GM12878 (cell line): ENCODE data around the gene PRKCQ.

ENCODE experiments used
- EP300 ChIP-seq, 2 experiments: fragments of 150-350 bp in 1 of 2; IDR thresholded peaks; 2 replicates each; pipeline ENCODE4 v1.6.1; 2011 to 2012; ENCODE audit warnings: low read depth in 2 of 2, low read length in 2 of 2, borderline replicate concordance in 1 of 2, improper control_type of control experiment in 1 of 2, inconsistent platforms in 1 of 2; ENCODE audit not compliant: control insufficient read depth in 1 of 2
- GABPA ChIP-seq: IDR thresholded peaks from 2 replicates; pipeline ENCODE4 v1.6.1; 2014; ENCODE audit warnings: antibody characterized with exemption, low read depth, mild to moderate bottlenecking, inconsistent platforms
- GATAD2B ChIP-seq: fragments of 450-650 bp; conservative IDR thresholded peaks from 2 replicates; pipeline ENCODE4 v1.6.1; 2017; ENCODE audit warnings: low read depth, mild to moderate bottlenecking, moderate library complexity
- HDAC6 ChIP-seq: fragments of 200-600 bp; sonication (generic); IDR thresholded peaks from one replicate; pipeline ENCODE4 v1.8.0; 2017; ENCODE audit warnings: antibody characterized with exemption; ENCODE audit not compliant: unreplicated experiment
- JUNB ChIP-seq: IDR thresholded peaks from 2 replicates; pipeline ENCODE4 v1.6.1; 2016; ENCODE audit warnings: antibody characterized with exemption, mild to moderate bottlenecking
- MEF2B ChIP-seq: fragments of 450-650 bp; IDR thresholded peaks from 2 replicates; pipeline ENCODE4 v1.6.1; 2018; ENCODE audit warnings: mild to moderate bottlenecking, moderate library complexity; ENCODE audit not compliant: partially characterized antibody, poor library complexity, severe bottlenecking
- NFYB ChIP-seq: IDR thresholded peaks from 2 replicates; pipeline ENCODE4 v1.6.1; 2011; ENCODE audit warnings: low read depth, mild to moderate bottlenecking, low read length, improper control_type of control experiment, moderate library complexity; ENCODE audit not compliant: insufficient read depth
- POLR2AphosphoS5 ChIP-seq: IDR thresholded peaks from 2 replicates; pipeline ENCODE4 v1.6.1; 2011; ENCODE audit warnings: mild to moderate bottlenecking, low read length, inconsistent platforms
- RFX5 ChIP-seq: IDR thresholded peaks from 2 replicates; pipeline ENCODE4 v1.6.1; 2011; ENCODE audit warnings: low read depth, low read length, improper control_type of control experiment

DNA sequence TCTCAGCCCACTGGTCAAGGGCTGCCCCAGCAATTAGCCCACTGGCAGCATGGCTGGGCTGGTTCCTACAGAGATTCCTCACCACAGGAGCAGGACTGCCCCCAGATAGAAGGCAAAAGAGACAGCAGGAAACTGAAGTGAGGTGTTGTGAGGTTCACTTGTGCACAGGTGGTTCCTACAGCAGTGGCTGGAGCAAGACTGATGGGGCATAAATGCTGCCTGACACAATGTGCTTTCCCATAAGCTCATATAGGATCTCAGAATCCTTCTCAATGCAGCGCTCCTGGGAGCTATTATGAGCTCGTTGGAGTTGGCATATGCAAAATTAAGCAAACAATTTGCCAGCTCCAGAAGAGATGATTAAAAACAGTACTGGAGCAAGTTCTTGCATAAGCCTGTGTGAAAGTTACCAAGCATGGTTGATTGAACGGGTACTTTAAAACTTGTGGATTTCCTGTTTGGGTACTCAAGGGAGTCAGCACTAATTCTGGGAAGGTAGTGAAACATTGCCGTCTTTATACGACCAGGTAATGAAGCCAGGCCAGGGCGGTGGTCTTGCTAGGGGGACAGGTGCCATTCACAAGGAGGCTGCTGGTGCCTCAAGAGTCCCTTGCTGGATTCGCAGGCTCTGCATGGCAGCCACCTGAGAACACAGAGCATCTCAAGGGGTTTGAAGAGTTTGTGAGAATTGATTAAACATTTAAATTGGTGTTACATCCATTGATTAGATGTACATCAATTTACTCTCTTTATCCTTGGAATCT is 20.3 kb upstream of the PRKCQ start:
- TF ChIP-seq GATAD2B, result no peak
- no peak for TF ChIP-seq MEF2B
- TF ChIP-seq NFYB, result no peak
- no peak for TF ChIP-seq JUNB
- TF ChIP-seq RFX5, result no peak
- TF ChIP-seq EP300 (IDR thresholded peaks at IDR 0.05; ENCODE audit: borderline replicate concordance in 1 of 2, control insufficient read depth in 1 of 2, low read depth in 2 of 2, low read length in 2 of 2), result no peak
- no peak for TF ChIP-seq HDAC6
- TF ChIP-seq POLR2AphosphoS5, result no peak
- no peak for TF ChIP-seq GABPA
